NCI-H128 (cell line): ENCODE results near the gene ACSS1.

Experiments used
- DNase-seq: peaks from one replicate; lab custom pipeline; 2025; ENCODE audit not compliant: unreplicated experiment; lab: John Stamatoyannopoulos, UW

Gene ACSS1

GRCh38 chr20:24995741-24996448, 62.0 kb downstream of the ACSS1 start:
- DNase-seq, result no peak

- peak; percentile 55 for DNase-seq
These were observed 63.2 kb downstream of the ACSS1 start for GRCh38 chr20:24994470-24995368.

GRCh38 chr20:24994186-24994465, 63.8 kb downstream of the ACSS1 start:
- DNase-seq, result no peak

- DNase-seq, result peak; percentile 10
These were observed 64.4 kb downstream of the ACSS1 start for GRCh38 chr20:24993337-24994185.

GRCh38 chr20:24992487-24993205, 65.3 kb downstream of the ACSS1 start, which contains the start of gene APMAP:
TSS of gene APMAP (minus strand) at chr20:24992751. CDS start at chr20:24992688, 63 bp downstream.
- peak; percentile 89 for DNase-seq

- no peak for DNase-seq
These were observed 65.9 kb downstream of the ACSS1 start for GRCh38 chr20:24991897-24992486.

- DNase-seq, result no peak
These were observed 67.1 kb downstream of the ACSS1 start for GRCh38 chr20:24990810-24991252.

- no peak for DNase-seq
These were observed 68.8 kb downstream of the ACSS1 start for GRCh38 chr20:24989162-24989561.

GRCh38 chr20:24987873-24988835, 69.8 kb downstream of the ACSS1 start:
- no peak for DNase-seq

- no peak for DNase-seq
These were observed 70.7 kb downstream of the ACSS1 start for GRCh38 chr20:24987244-24987643.

GRCh38 chr20:24986436-24987015, 71.4 kb downstream of the ACSS1 start:
- no peak for DNase-seq

- DNase-seq, result no peak
These were observed 72.1 kb downstream of the ACSS1 start for GRCh38 chr20:24985802-24986201.

GRCh38 chr20:24984961-24985640, 72.8 kb downstream of the ACSS1 start:
- no peak for DNase-seq

GRCh38 chr20:24983896-24984295, 74.0 kb downstream of the ACSS1 start:
- no peak for DNase-seq

GRCh38 chr20:24981790-24982189, 76.1 kb downstream of the ACSS1 start:
- DNase-seq, result no peak

- no peak for DNase-seq
These were observed 76.7 kb downstream of the ACSS1 start for GRCh38 chr20:24981282-24981681.

- DNase-seq, result no peak
These were observed 77.5 kb downstream of the ACSS1 start for GRCh38 chr20:24980291-24981053.
